Panc1 (cell line): ENCODE measurements around the gene NHEJ1.

Experiments used
- POLR2AphosphoS5 ChIP-seq: IDR thresholded peaks from 2 replicates; pipeline ENCODE4 v1.6.1; 2012; ENCODE audit warnings: mild to moderate bottlenecking, low read depth, low read length, moderate library complexity
- REST ChIP-seq, 2 experiments: IDR thresholded peaks; 2 replicates each; pipeline ENCODE4 v1.6.1; 2011 to 2012; ENCODE audit warnings: low read depth in 2 of 2, control low read depth in 1 of 2, low read length in 1 of 2, mild to moderate bottlenecking in 1 of 2, moderate library complexity in 1 of 2; ENCODE audit not compliant: insufficient read depth in 1 of 2
- TF ChIP-seq, protein P1 (sequence below): fragments of 450-650 bp; IDR thresholded peaks from 2 replicates; pipeline ENCODE4 v1.5.1; 2017; ENCODE audit warnings: mild to moderate bottlenecking

- no peak for TF ChIP-seq REST (IDR thresholded peaks at IDR 0.05; ENCODE audit: insufficient read depth in 1 of 2, low read depth in 2 of 2, low read length in 1 of 2)
- TF ChIP-seq, protein P1, sequence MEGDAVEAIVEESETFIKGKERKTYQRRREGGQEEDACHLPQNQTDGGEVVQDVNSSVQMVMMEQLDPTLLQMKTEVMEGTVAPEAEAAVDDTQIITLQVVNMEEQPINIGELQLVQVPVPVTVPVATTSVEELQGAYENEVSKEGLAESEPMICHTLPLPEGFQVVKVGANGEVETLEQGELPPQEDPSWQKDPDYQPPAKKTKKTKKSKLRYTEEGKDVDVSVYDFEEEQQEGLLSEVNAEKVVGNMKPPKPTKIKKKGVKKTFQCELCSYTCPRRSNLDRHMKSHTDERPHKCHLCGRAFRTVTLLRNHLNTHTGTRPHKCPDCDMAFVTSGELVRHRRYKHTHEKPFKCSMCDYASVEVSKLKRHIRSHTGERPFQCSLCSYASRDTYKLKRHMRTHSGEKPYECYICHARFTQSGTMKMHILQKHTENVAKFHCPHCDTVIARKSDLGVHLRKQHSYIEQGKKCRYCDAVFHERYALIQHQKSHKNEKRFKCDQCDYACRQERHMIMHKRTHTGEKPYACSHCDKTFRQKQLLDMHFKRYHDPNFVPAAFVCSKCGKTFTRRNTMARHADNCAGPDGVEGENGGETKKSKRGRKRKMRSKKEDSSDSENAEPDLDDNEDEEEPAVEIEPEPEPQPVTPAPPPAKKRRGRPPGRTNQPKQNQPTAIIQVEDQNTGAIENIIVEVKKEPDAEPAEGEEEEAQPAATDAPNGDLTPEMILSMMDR, result no peak
- TF ChIP-seq POLR2AphosphoS5, result no peak
Measured at GRCh38 chr2:219030177-219030940, 130.3 kb downstream of the NHEJ1 start.
